GM23338 (cell line): ENCODE results near the gene MIEF2. TPM values are rescaled to one million over a fixed set of nuclear protein-coding genes. Genes with fewer than 3 reads are reported as not detected.

ENCODE experiments used
- ATAC-seq: fragments of 200-7000 bp; cut with Tn5 transposase; 3 replicates; pipeline ENCODE4 v1.9.1; 2020
- DNase-seq: peaks from one replicate; pipeline ENCODE4 v3.0.0-alpha.2; 2015; ENCODE audit warnings: low spot score
- H2AFZ ChIP-seq: fragments of 200-600 bp; sonication (generic); 2 replicates; pipeline ENCODE4 v1.8.0; 2016; ENCODE audit warnings: antibody characterized with exemption, mild to moderate bottlenecking, moderate library complexity
- H3F3A ChIP-seq: fragments of 200-600 bp; sonication (generic); replicated peaks from 2 replicates; pipeline ENCODE4 v1.8.0; 2017; ENCODE audit warnings: antibody characterized with exemption, mixed run types, low read depth
- H3K27ac ChIP-seq: fragments of 200-600 bp; sonication (generic); 2 replicates; pipeline ENCODE4 v1.6.1; 2016; ENCODE audit warnings: low read depth
- H3K27me3 ChIP-seq: fragments of 200-600 bp; sonication (generic); 2 replicates; pipeline ENCODE4 v1.8.0; 2016; ENCODE audit warnings: mild to moderate bottlenecking, mixed run types, moderate library complexity; ENCODE audit not compliant: insufficient read depth
- H3K36me3 ChIP-seq: fragments of 200-600 bp; sonication (generic); 2 replicates; pipeline ENCODE4 v1.8.0; 2016; ENCODE audit warnings: mild to moderate bottlenecking; ENCODE audit not compliant: insufficient read depth
- H3K4me1 ChIP-seq: fragments of 200-600 bp; sonication (generic); 2 replicates; pipeline ENCODE4 v1.8.0; 2016; ENCODE audit warnings: mild to moderate bottlenecking, moderate library complexity; ENCODE audit not compliant: insufficient read depth
- H3K4me2 ChIP-seq: fragments of 200-600 bp; sonication (generic); 2 replicates; pipeline ENCODE4 v1.7.1; 2017; ENCODE audit warnings: mixed run types
- H3K4me3 ChIP-seq: fragments of 200-600 bp; sonication (generic); 2 replicates; pipeline ENCODE4 v1.6.1; 2016; ENCODE audit warnings: mixed run types
- H3K79me2 ChIP-seq: fragments of 200-600 bp; sonication (generic); replicated peaks from 2 replicates; pipeline ENCODE4 v1.8.0; 2017; ENCODE audit warnings: mild to moderate bottlenecking; ENCODE audit not compliant: insufficient read depth
- H3K9me2 ChIP-seq: fragments of 200-600 bp; sonication (generic); 2 replicates; pipeline ENCODE4 v1.8.0; 2017; ENCODE audit not compliant: insufficient read depth
- H4K20me1 ChIP-seq: fragments of 200-600 bp; sonication (generic); replicated peaks from 2 replicates; pipeline ENCODE4 v1.8.0; 2017; ENCODE audit warnings: mild to moderate bottlenecking; ENCODE audit not compliant: insufficient read depth
- H3K27ac Mint-ChIP-seq: 2 replicates; pipeline ENCODE4 v1.8.0; 2020; ENCODE audit warnings: inconsistent platforms, mild to moderate bottlenecking, moderate library complexity, mixed read lengths
- H3K27me3 Mint-ChIP-seq: 3 replicates; pipeline ENCODE4 v1.8.0; 2022; ENCODE audit warnings: low read depth, mild to moderate bottlenecking, moderate library complexity, mixed read lengths, inconsistent platforms; ENCODE audit not compliant: insufficient read depth, poor library complexity
- H3K36me3 Mint-ChIP-seq: 3 replicates; pipeline ENCODE4 v1.8.0; 2021; ENCODE audit warnings: low read depth, mild to moderate bottlenecking, inconsistent platforms, moderate library complexity, mixed read lengths
- H3K4me1 Mint-ChIP-seq: 3 replicates; pipeline ENCODE4 v1.8.0; 2020; ENCODE audit warnings: mild to moderate bottlenecking, inconsistent platforms, mixed read lengths
- H3K4me3 Mint-ChIP-seq: 3 replicates; pipeline ENCODE4 v1.8.0; 2021; ENCODE audit warnings: moderate library complexity, mild to moderate bottlenecking, inconsistent platforms, mixed read lengths
- H3K9me3 Mint-ChIP-seq: 3 replicates; pipeline ENCODE4 v1.8.0; 2020; ENCODE audit warnings: moderate library complexity, mild to moderate bottlenecking, inconsistent platforms, mixed read lengths
- CREB1 ChIP-seq: fragments of 250-450 bp; sonication (Bioruptor Pico); IDR thresholded peaks from 2 replicates; pipeline ENCODE4 v1.5.0; 2020; ENCODE audit warnings: low read depth, mild to moderate bottlenecking, moderate library complexity
- CTCF ChIP-seq, 2 experiments: fragments of 200-600 bp in 1 of 2; sonication (generic) in 1 of 2; conservative IDR thresholded peaks; 2 replicates each; pipeline versions ENCODE4 v1.5.1 to v1.6.1; 2016 to 2017; ENCODE audit warnings: antibody characterized with exemption in 2 of 2, low read depth in 2 of 2, mild to moderate bottlenecking in 2 of 2, moderate library complexity in 1 of 2
- ETS1 ChIP-seq: IDR thresholded peaks from 2 replicates; pipeline ENCODE4 v1.6.1; 2016; ENCODE audit warnings: antibody characterized with exemption
- EZH2phosphoT487 ChIP-seq: fragments of 200-600 bp; sonication (generic); IDR thresholded peaks from one replicate; pipeline ENCODE4 v1.8.1; 2018; ENCODE audit warnings: antibody characterized with exemption; ENCODE audit not compliant: unreplicated experiment
- JUNB ChIP-seq: IDR thresholded peaks from one replicate; pipeline ENCODE4 v1.6.1; 2016; ENCODE audit warnings: antibody characterized with exemption; ENCODE audit not compliant: unreplicated experiment
- REST ChIP-seq: IDR thresholded peaks from one replicate; pipeline ENCODE4 v1.6.1; 2018; ENCODE audit warnings: antibody characterized with exemption; ENCODE audit not compliant: unreplicated experiment
- ZNF114 ChIP-seq: fragments of 250-450 bp; sonication (Bioruptor Pico); IDR thresholded peaks from 2 replicates; pipeline ENCODE4 v1.5.0; 2020; ENCODE audit warnings: mild to moderate bottlenecking, moderate library complexity
- ZNF331 ChIP-seq: fragments of 250-450 bp; sonication (Bioruptor Pico); IDR thresholded peaks from 2 replicates; pipeline ENCODE4 v1.5.0; 2020; ENCODE audit warnings: low read depth, mild to moderate bottlenecking, moderate library complexity
- polyA plus RNA-seq: library from polyadenylated mRNA; unstranded; fragments of >200 nt; fragmentation: Nextera tagmentation; extraction: Ambion mirVana; gene quantifications from 2 replicates; pipeline ENCODE4 v1.2.1, GENCODE V29; 2016
- total RNA-seq: library from RNA; depleted of rRNA; stranded (reverse); fragments of >200 nt; shearing (Covaris generic); gene quantifications from 2 replicates; pipeline ENCODE4 v1.2.3, GENCODE V29; 2014

Gene MIEF2
- total and polyA plus RNA-seq, 2 experiments from 2014 or later: 8.2 to 26.5 TPM

- Mint-ChIP-seq H3K27ac (peak overlapping the region; percentile 98), H3K9me3 (no peaks in the 10 kb centered on the region), H3K4me3 (peak overlapping the region; percentile 95), H3K27me3 (peaks cover 4% of the 10 kb centered on the region), H3K36me3 (peaks cover 36% of the 10 kb centered on the region), H3K4me1 (peaks cover 29% of the 10 kb centered on the region)
- Histone ChIP-seq H3K4me2 (peak overlapping the region; percentile 99), H3K36me3 (peaks cover 9% of the 10 kb centered on the region; the same call in 1 of the 2 replicates), H3K27me3 (no peaks in the 10 kb centered on the region), H3K27ac (peak overlapping the region; percentile 94), H4K20me1 (peaks cover 4% of the 10 kb centered on the region), H3K4me3 (peak overlapping the region; percentile 88), H3K79me2 (peaks cover 33% of the 10 kb centered on the region), H3F3A (peaks cover 18% of the 10 kb centered on the region), H2AFZ (no peak overlapping the region), H3K4me1 (peaks cover 20% of the 10 kb centered on the region), H3K9me2 (no peaks in the 10 kb centered on the region)
- ATAC-seq (peak; percentile 6), DNase-seq (peak; percentile 78)
- no peak for TF ChIP-seq ZNF331 (CRISPR knock-in tag)
- TF ChIP-seq CTCF (conservative IDR thresholded peaks at IDR 0.05; ENCODE audit: low read depth in 2 of 2): no peak
- no peak; the same call in 1 of the 2 replicates for TF ChIP-seq ETS1
- TF ChIP-seq JUNB: no peak
- no peak for TF ChIP-seq ZNF114 (CRISPR knock-in tag)
- TF ChIP-seq REST: no peak
- TF ChIP-seq CREB1: no peak
- no peak for TF ChIP-seq EZH2phosphoT487
These were observed 3.0 kb upstream of the MIEF2 start for GRCh38 chr17:18257268-18257981.
